NCI-H460 (cell line): ENCODE measurements around the gene F5. TPM values are rescaled to one million over a fixed set of nuclear protein-coding genes. Genes with fewer than 3 reads are reported as not detected.

Experiments
- DNase-seq: peaks from one replicate; pipeline ENCODE4 v3.0.0-alpha.2; 2016; ENCODE audit warnings: low read depth; ENCODE audit errors: extremely low read depth
- small RNA-seq, 2 experiments: library from RNA; depleted of rRNA; stranded (forward); fragments of <200 nt; gene quantifications; one replicate each; pipeline ENCODE3, GENCODE V24; 2014
- total RNA-seq: library from RNA; depleted of rRNA; stranded (reverse); fragments of >200 nt; shearing (Covaris generic); gene quantifications from 2 replicates; pipeline ENCODE4 v1.2.3, GENCODE V29; 2014; rRNA removed

F5 gene
- total RNA-seq, 1 experiment from 2014 or later = not detected

- DNase-seq = peak; percentile 41
Observed at GRCh38 chr1:169484683-169485430, 101.4 kb downstream of the F5 start.

GRCh38 chr1:169484101-169484500 lies 102.2 kb downstream of the F5 start:
- peak; percentile 34 for DNase-seq

DNA sequence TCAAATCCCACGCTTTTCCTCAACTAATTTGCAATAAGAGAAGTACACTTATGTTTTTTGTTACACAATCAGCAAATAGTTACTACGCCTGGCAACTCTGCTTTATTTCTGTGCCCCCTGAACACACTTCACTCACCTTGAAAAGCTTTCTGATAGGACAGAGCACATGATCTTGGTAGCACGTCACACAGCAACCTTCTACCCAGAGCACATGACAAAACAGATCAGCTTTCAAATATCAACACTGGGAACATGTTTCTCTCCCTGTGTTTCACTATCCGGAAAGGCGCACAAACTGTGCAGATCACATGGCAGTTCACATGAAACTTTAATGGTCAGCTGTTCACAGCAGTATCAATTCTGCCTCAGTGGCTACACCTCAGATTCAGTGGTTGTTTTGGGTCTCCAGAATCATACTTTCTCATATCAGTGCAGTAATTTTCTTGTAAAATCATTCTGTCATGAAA lies 102.7 kb downstream of the F5 start:
- DNase-seq = no peak

- no peak for DNase-seq
Observed at GRCh38 chr1:169479363-169480066, 106.8 kb downstream of the F5 start.

- no peak for DNase-seq
Observed at GRCh38 chr1:169478094-169478672, 108.1 kb downstream of the F5 start.

DNA sequence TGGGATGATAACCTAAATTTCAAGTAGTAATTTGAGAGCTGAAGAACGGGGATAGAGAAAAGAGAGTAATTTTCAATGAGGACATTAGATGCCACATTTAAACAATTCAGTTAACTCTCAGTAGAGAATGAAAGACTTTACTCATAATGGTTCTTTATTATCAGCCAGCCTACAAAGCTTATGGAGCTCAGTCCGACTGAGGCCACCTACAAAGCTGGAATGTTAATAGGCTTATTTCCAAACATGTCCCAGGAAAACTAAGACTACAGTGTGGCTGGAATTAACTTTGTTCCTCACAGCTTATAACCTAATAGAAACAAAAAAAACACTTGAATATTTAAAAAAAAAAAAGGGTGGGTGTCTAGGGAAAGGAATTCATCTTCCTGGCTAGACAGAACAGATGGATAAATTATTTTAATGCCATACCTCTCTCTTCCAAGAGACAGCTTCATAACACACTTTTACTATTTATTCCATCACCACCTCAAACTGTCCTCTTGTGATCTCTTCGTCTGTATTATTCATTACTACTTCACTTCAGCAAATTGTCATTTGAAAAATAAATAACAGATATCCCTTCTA lies 110.4 kb downstream of the F5 start:
- no peak for DNase-seq

DNA sequence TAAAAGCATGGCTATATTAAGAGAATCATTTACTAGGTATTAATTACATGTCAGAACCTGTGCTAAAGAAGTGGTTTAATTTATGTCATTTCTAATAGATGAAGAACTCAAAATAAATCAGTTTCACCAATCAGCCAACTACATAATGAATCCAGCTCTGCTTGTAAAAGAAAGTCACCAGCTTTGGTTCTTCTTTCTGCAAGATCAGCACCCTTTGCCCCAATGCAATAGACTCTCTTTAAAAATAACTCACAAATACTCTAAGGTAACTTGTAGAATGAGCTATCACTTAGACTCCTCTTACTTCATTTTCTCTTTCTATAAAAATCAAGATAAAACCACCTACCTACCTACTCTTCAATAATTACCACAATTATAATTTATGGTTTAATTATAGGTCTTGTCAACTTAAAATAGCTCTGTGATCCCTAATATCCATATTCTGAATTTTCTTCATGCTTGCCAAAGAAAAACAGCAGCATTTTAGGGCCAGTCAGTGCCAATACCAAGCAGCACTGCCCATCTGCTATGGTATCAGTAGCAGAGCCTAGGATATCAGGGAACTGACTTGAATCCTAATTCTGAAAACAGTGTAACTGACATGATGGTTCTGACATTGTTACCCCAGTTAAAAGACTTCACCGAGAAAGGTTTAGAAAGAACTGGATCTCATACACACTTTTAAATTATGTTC lies 111.8 kb downstream of the F5 start:
- DNase-seq = no peak

DNA sequence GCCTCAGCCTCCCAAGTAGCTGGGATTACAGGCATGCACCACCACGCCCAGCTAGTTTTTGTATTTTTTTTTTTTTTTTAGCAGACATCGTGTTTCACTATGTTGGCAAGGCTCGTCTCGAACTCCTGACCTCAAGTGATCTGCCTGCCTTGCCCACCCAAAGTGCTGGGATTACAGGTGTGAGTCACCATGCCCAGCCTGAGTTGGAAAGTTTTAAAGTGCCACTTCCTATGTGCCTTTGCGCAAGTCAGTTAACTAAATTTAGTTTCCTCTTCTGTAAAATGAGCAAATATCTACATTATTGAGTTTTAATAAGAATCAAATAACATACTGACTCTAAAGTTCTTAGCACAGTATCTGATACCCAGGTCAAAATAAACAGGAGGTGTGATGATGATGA lies 112.9 kb downstream of the F5 start:
- DNase-seq = no peak

GRCh38 chr1:169472738-169473137 lies 113.5 kb downstream of the F5 start:
- no peak for DNase-seq

DNA sequence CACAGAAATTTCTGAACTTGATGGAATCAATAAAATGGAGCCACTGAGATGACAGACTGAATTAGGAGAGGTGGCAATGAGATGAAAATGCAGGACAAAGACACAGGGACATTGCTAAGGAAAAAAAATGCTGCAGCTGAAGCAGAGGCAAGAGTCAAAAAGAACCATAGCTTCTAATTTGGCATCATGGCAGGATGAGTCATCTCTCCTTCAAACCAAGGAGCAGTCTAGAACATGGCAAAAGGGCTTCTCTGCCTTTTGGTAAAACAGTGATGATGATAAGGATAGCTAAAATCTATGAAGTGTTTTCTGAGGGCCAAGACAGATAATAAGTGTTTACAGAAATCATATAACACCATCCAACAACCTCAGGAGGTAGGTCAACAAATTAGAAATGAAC lies 117.3 kb downstream of the F5 start:
- no peak for DNase-seq

GRCh38 chr1:169466259-169467230 lies 119.7 kb downstream of the F5 start:
- DNase-seq = peak; percentile 38

DNA sequence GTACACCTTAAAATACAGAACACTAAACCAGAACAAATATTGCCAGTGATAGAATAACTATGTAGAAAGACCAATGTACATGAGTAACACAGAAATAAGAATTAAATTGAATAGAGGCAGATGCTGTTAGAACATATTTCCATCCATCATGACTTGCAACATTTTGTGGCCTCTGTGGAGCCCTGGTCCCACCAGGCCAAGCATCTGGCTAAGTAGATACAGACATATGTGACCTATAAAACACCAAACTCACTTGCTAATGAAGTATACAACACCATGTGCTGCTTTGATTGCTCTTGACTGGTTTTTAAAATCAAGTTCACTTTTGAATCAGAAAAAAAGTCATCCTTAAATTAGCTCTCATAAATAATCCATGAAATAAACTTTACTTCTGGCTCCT lies 121.0 kb downstream of the F5 start:
- DNase-seq = no peak

Small RNA genes within 50 kb of the gene (small RNA-seq; reads per million reads assigned to genes)
- 0 reads per million in 2 experiments for gene AL021068.2

Other genes starting within 250 kb of the F5 start
- 25.9 and 28.1 TPM in 2 replicates for gene NME7, start 218.7 kb downstream of the F5 start, total RNA-seq
- gene BLZF1, start 218.3 kb downstream of the F5 start, total RNA-seq = 39.4 and 40.2 TPM in 2 replicates
- gene CCDC181, start 159.0 kb downstream of the F5 start, total RNA-seq = 0.17 TPM in 1 of 2 replicates, not detected in the other
- gene SLC19A2, start 100.5 kb downstream of the F5 start, total RNA-seq = 20.3 and 23.1 TPM in 2 replicates
- gene SELP, start 43.6 kb upstream of the F5 start, total RNA-seq = not detected in 2 replicates
- gene SELL, start 125.1 kb upstream of the F5 start, total RNA-seq = not detected in 2 replicates
- not detected in 2 replicates for gene SELE, start 147.6 kb upstream of the F5 start, total RNA-seq
- gene METTL18, start 208.4 kb upstream of the F5 start, total RNA-seq = 20.0 and 20.8 TPM in 2 replicates